ENCODE measurements around the gene PHKA2. TPM values are rescaled to one million over a fixed set of nuclear protein-coding genes. Genes with fewer than 3 reads are reported as not detected.

The PHKA2 gene
- total and polyA plus RNA-seq, 2 donors, result 13.0 to 35.0 TPM

GRCh38 chrX:18874560-18875255, 109.2 kb downstream of the PHKA2 start:
- DNase-seq (ENCODE audit: low read depth in 6 of 9, low spot score in 9 of 9), result no peak
- no peaks in the 10 kb centered on the region for H3K27me3 ChIP-seq (ENCODE audit: control insufficient read depth in 2 of 2, insufficient read depth in 1 of 2, low read length in 1 of 2)
- 94% methylated on average over 27 of the region's 27 CpGs for WGBS
- no peak overlapping the region for H3K27ac ChIP-seq (ENCODE audit: low read depth in 1 of 2, low read length in 1 of 2)
- H3K4me3 ChIP-seq (ENCODE audit: low read length in 2 of 2), result no peak overlapping the region
- no peaks in the 10 kb centered on the region for H3K4me1 ChIP-seq (ENCODE audit: control insufficient read depth in 2 of 2, insufficient read depth in 2 of 2, low read length in 2 of 2)
- H3K36me3 ChIP-seq (ENCODE audit: control insufficient read depth in 2 of 2, insufficient read depth in 2 of 2, low read length in 1 of 2), result no peaks in the 10 kb centered on the region
- no peaks in the 10 kb centered on the region for H3K9me3 ChIP-seq (ENCODE audit: control insufficient read depth in 2 of 2, insufficient read depth in 1 of 2, low read length in 1 of 2)

GRCh38 chrX:18873836-18874235, 110.1 kb downstream of the PHKA2 start:
- H3K4me1 ChIP-seq (ENCODE audit: control insufficient read depth in 2 of 2, insufficient read depth in 2 of 2, low read length in 2 of 2), result no peaks in the 10 kb centered on the region
- no peak overlapping the region for H3K27ac ChIP-seq (ENCODE audit: low read depth in 1 of 2, low read length in 1 of 2)
- 96% methylated on average over 12 of the region's 12 CpGs for WGBS

GRCh38 chrX:18873189-18873791, 110.6 kb downstream of the PHKA2 start:
- H3K4me1 ChIP-seq (ENCODE audit: control insufficient read depth in 2 of 2, insufficient read depth in 2 of 2, low read length in 2 of 2), result no peaks in the 10 kb centered on the region
- no peak overlapping the region for H3K27ac ChIP-seq (ENCODE audit: low read depth in 1 of 2, low read length in 1 of 2)
- H3K27me3 ChIP-seq (ENCODE audit: control insufficient read depth in 2 of 2, insufficient read depth in 1 of 2, low read length in 1 of 2), result no peaks in the 10 kb centered on the region
- 95% methylated on average over 27 of the region's 27 CpGs for WGBS
- no peaks in the 10 kb centered on the region for H3K9me3 ChIP-seq (ENCODE audit: control insufficient read depth in 2 of 2, insufficient read depth in 1 of 2, low read length in 1 of 2)
- no peak overlapping the region for H3K4me3 ChIP-seq (ENCODE audit: low read length in 2 of 2)
- no peak for DNase-seq (ENCODE audit: low read depth in 6 of 9, low spot score in 9 of 9)
- H3K36me3 ChIP-seq (ENCODE audit: control insufficient read depth in 2 of 2, insufficient read depth in 2 of 2, low read length in 1 of 2), result no peaks in the 10 kb centered on the region

More at GRCh38 chrX:18873836-18874235, 110.1 kb downstream of the PHKA2 start:
- no peak for DNase-seq (ENCODE audit: low read depth in 6 of 9, low spot score in 9 of 9)
- Histone ChIP-seq H3K27me3 (ENCODE audit: control insufficient read depth in 2 of 2, insufficient read depth in 1 of 2, low read length in 1 of 2) (no peaks in the 10 kb centered on the region), H3K36me3 (ENCODE audit: control insufficient read depth in 2 of 2, insufficient read depth in 2 of 2, low read length in 1 of 2) (no peaks in the 10 kb centered on the region), H3K9me3 (ENCODE audit: control insufficient read depth in 2 of 2, insufficient read depth in 1 of 2, low read length in 1 of 2) (no peaks in the 10 kb centered on the region), H3K4me3 (ENCODE audit: low read length in 2 of 2) (no peak overlapping the region)

- no peaks in the 10 kb centered on the region for H3K36me3 ChIP-seq (ENCODE audit: control insufficient read depth in 2 of 2, insufficient read depth in 2 of 2, low read length in 1 of 2)
- 96% methylated on average over 8 of the region's 8 CpGs for WGBS
- H3K9me3 ChIP-seq (ENCODE audit: control insufficient read depth in 2 of 2, insufficient read depth in 1 of 2, low read length in 1 of 2), result no peaks in the 10 kb centered on the region
- H3K27me3 ChIP-seq (ENCODE audit: control insufficient read depth in 2 of 2, insufficient read depth in 1 of 2, low read length in 1 of 2), result no peaks in the 10 kb centered on the region
- no peak overlapping the region for H3K27ac ChIP-seq (ENCODE audit: low read depth in 1 of 2, low read length in 1 of 2)
- DNase-seq (ENCODE audit: low read depth in 6 of 9, low spot score in 9 of 9), result no peak
- no peaks in the 10 kb centered on the region for H3K4me1 ChIP-seq (ENCODE audit: control insufficient read depth in 2 of 2, insufficient read depth in 2 of 2, low read length in 2 of 2)
- H3K4me3 ChIP-seq (ENCODE audit: low read length in 2 of 2), result no peak overlapping the region
Observed at GRCh38 chrX:18872621-18873020, 111.3 kb downstream of the PHKA2 start.

- Histone ChIP-seq H3K4me3 (ENCODE audit: low read length in 2 of 2) (no peak overlapping the region), H3K36me3 (ENCODE audit: control insufficient read depth in 2 of 2, insufficient read depth in 2 of 2, low read length in 1 of 2) (no peaks in the 10 kb centered on the region), H3K9me3 (ENCODE audit: control insufficient read depth in 2 of 2, insufficient read depth in 1 of 2, low read length in 1 of 2) (no peaks in the 10 kb centered on the region), H3K4me1 (ENCODE audit: control insufficient read depth in 2 of 2, insufficient read depth in 2 of 2, low read length in 2 of 2) (no peaks in the 10 kb centered on the region), H3K27me3 (ENCODE audit: control insufficient read depth in 2 of 2, insufficient read depth in 1 of 2, low read length in 1 of 2) (no peaks in the 10 kb centered on the region), H3K27ac (ENCODE audit: low read depth in 1 of 2, low read length in 1 of 2) (no peak overlapping the region)
- WGBS, result 91% methylated on average over 12 of the region's 12 CpGs
- DNase-seq (ENCODE audit: low read depth in 6 of 9, low spot score in 9 of 9), result no peak
Observed at GRCh38 chrX:18871970-18872369, 111.9 kb downstream of the PHKA2 start.

- H3K27ac ChIP-seq (ENCODE audit: low read depth in 1 of 2, low read length in 1 of 2), result no peak overlapping the region
- no peak for DNase-seq (ENCODE audit: low read depth in 6 of 9, low spot score in 9 of 9)
- no peak overlapping the region for H3K4me3 ChIP-seq (ENCODE audit: low read length in 2 of 2)
- H3K9me3 ChIP-seq (ENCODE audit: control insufficient read depth in 2 of 2, insufficient read depth in 1 of 2, low read length in 1 of 2), result no peaks in the 10 kb centered on the region
- no peaks in the 10 kb centered on the region for H3K36me3 ChIP-seq (ENCODE audit: control insufficient read depth in 2 of 2, insufficient read depth in 2 of 2, low read length in 1 of 2)
- H3K4me1 ChIP-seq (ENCODE audit: control insufficient read depth in 2 of 2, insufficient read depth in 2 of 2, low read length in 2 of 2), result no peaks in the 10 kb centered on the region
- WGBS, result 94% methylated on average over 10 of the region's 10 CpGs
- H3K27me3 ChIP-seq (ENCODE audit: control insufficient read depth in 2 of 2, insufficient read depth in 1 of 2, low read length in 1 of 2), result no peaks in the 10 kb centered on the region
Observed at GRCh38 chrX:18871161-18871890, 112.6 kb downstream of the PHKA2 start.

- Histone ChIP-seq H3K4me1 (ENCODE audit: control insufficient read depth in 2 of 2, insufficient read depth in 2 of 2, low read length in 2 of 2) (no peaks in the 10 kb centered on the region), H3K27me3 (ENCODE audit: control insufficient read depth in 2 of 2, insufficient read depth in 1 of 2, low read length in 1 of 2) (no peaks in the 10 kb centered on the region)
- 97% methylated on average over 15 of the region's 15 CpGs for WGBS
Observed at GRCh38 chrX:18864390-18864920, 119.5 kb downstream of the PHKA2 start.

GRCh38 chrX:18861511-18861910, 122.4 kb downstream of the PHKA2 start:
- no peaks in the 10 kb centered on the region for H3K36me3 ChIP-seq (ENCODE audit: control insufficient read depth in 2 of 2, insufficient read depth in 2 of 2, low read length in 1 of 2)
- no peak for DNase-seq (ENCODE audit: low read depth in 6 of 9, low spot score in 9 of 9)
- H3K27me3 ChIP-seq (ENCODE audit: control insufficient read depth in 2 of 2, insufficient read depth in 1 of 2, low read length in 1 of 2), result no peaks in the 10 kb centered on the region
- no peak overlapping the region for H3K4me3 ChIP-seq (ENCODE audit: low read length in 2 of 2)
- no peak overlapping the region for H3K27ac ChIP-seq (ENCODE audit: low read depth in 1 of 2, low read length in 1 of 2)
- H3K9me3 ChIP-seq (ENCODE audit: control insufficient read depth in 2 of 2, insufficient read depth in 1 of 2, low read length in 1 of 2), result no peaks in the 10 kb centered on the region
- WGBS, result 97% methylated on average over 5 of the region's 5 CpGs
- no peaks in the 10 kb centered on the region for H3K4me1 ChIP-seq (ENCODE audit: control insufficient read depth in 2 of 2, insufficient read depth in 2 of 2, low read length in 2 of 2)

More at GRCh38 chrX:18864390-18864920, 119.5 kb downstream of the PHKA2 start:
- H3K9me3 ChIP-seq (ENCODE audit: control insufficient read depth in 2 of 2, insufficient read depth in 1 of 2, low read length in 1 of 2), result no peaks in the 10 kb centered on the region
- no peak overlapping the region for H3K27ac ChIP-seq (ENCODE audit: low read depth in 1 of 2, low read length in 1 of 2)
- H3K36me3 ChIP-seq (ENCODE audit: control insufficient read depth in 2 of 2, insufficient read depth in 2 of 2, low read length in 1 of 2), result no peaks in the 10 kb centered on the region
- no peak for DNase-seq (ENCODE audit: low read depth in 6 of 9, low spot score in 9 of 9)
- no peak overlapping the region for H3K4me3 ChIP-seq (ENCODE audit: low read length in 2 of 2)

- DNase-seq (ENCODE audit: low read depth in 6 of 9, low spot score in 9 of 9), result no peak
- H3K27ac ChIP-seq (ENCODE audit: low read depth in 1 of 2, low read length in 1 of 2), result no peak overlapping the region
- H3K36me3 ChIP-seq (ENCODE audit: control insufficient read depth in 2 of 2, insufficient read depth in 2 of 2, low read length in 1 of 2), result no peaks in the 10 kb centered on the region
- peaks cover 2 to 7% of the 10 kb centered on the region in 2 donors for H3K4me1 ChIP-seq (ENCODE audit: control insufficient read depth in 2 of 2, insufficient read depth in 2 of 2, low read length in 2 of 2)
- H3K4me3 ChIP-seq (ENCODE audit: low read length in 2 of 2), result no peak overlapping the region
- no peaks in the 10 kb centered on the region for H3K9me3 ChIP-seq (ENCODE audit: control insufficient read depth in 2 of 2, insufficient read depth in 1 of 2, low read length in 1 of 2)
- no peaks in the 10 kb centered on the region for H3K27me3 ChIP-seq (ENCODE audit: control insufficient read depth in 2 of 2, insufficient read depth in 1 of 2, low read length in 1 of 2)
- WGBS, result 3% methylated on average over 1 of the region's 1 CpG
Observed at GRCh38 chrX:18856645-18856997, 127.3 kb downstream of the PHKA2 start.
